Endothelial cell of umbilical vein (primary cell): Measurements from ENCODE around the gene LRSAM1. TPM values are rescaled to one million over a fixed set of nuclear protein-coding genes. Genes with fewer than 3 reads are reported as not detected.

Source experiments
- BruUV-seq: library from RNA; stranded (reverse); fragments of 400-500 nt; replicated peaks from 2 replicates; lab custom pipeline; 2021; lab: Mats Ljungman, UMichigan
- CTCF ChIA-PET: fragments of 300-600, 350-600 bp; sonication (Branson Sonifier 250); formaldehyde crosslinking; loops from one replicate; lab custom pipeline; 2021; ENCODE audit warnings: antibody characterized with exemption, inconsistent platforms; lab: Charles Lee
- POLR2A ChIA-PET: fragments of 300-600, 350-600 bp; sonication (Branson Sonifier 250); formaldehyde crosslinking; loops from one replicate; lab custom pipeline; 2021; ENCODE audit warnings: antibody characterized with exemption, inconsistent platforms; lab: Charles Lee
- DNase-seq: peaks from one replicate; pipeline ENCODE4 v3.0.0-alpha.2; 2011; ENCODE audit warnings: low read depth, low spot score
- FAIRE-seq: peaks from 2 replicates; lab custom pipeline; 2011; peaks lifted over from hg19 to GRCh38; lab: Jason Lieb, UNC
- H2AFZ ChIP-seq: 2 replicates; pipeline ENCODE4 v1.6.0; 2012; ENCODE audit warnings: low read depth, low read length, control low read depth, inconsistent platforms
- H3K27ac ChIP-seq: 2 replicates; pipeline ENCODE4 v1.5.1; 2011; ENCODE audit warnings: low read depth, mild to moderate bottlenecking, control low read depth, low read length, moderate library complexity; ENCODE audit not compliant: insufficient read depth
- H3K27me3 ChIP-seq, 2 experiments: 2 replicates each; pipeline versions ENCODE4 v1.6.0 to v1.6.1; 2011; ENCODE audit warnings: low read length in 2 of 2, mixed read lengths in 1 of 2; ENCODE audit not compliant: control insufficient read depth in 2 of 2, insufficient read depth in 2 of 2
- H3K36me3 ChIP-seq, 2 experiments: 2 replicates in 1 of 2; 3 replicates in 1 of 2; pipeline ENCODE4 v1.5.1; 2011; ENCODE audit warnings: low read length in 2 of 2, mild to moderate bottlenecking in 1 of 2, moderate library complexity in 1 of 2; ENCODE audit not compliant: control insufficient read depth in 2 of 2, insufficient read depth in 2 of 2; ENCODE audit errors: extremely low read depth in 1 of 2
- H3K4me1 ChIP-seq: 3 replicates; pipeline ENCODE4 v1.5.1; 2011; ENCODE audit warnings: mild to moderate bottlenecking, low read length; ENCODE audit not compliant: control insufficient read depth, insufficient read depth; ENCODE audit errors: extremely low read depth
- H3K4me2 ChIP-seq: 2 replicates; pipeline ENCODE4 v1.6.1; 2011; ENCODE audit warnings: low read length, control low read depth, mixed read lengths; ENCODE audit not compliant: insufficient read depth
- H3K4me3 ChIP-seq, 3 experiments: fragments of 200-600 bp in 1 of 3; sonication (generic), shearing (Covaris generic) in 1 of 3; replicated peaks in 1 of 3; 2 replicates each; pipeline ENCODE4 v1.5.1; 2011 to 2016; ENCODE audit warnings: control low read depth in 3 of 3, low read length in 3 of 3, mild to moderate bottlenecking in 2 of 3, inconsistent platforms in 1 of 3, low read depth in 1 of 3, moderate library complexity in 1 of 3; ENCODE audit not compliant: insufficient read depth in 1 of 3
- H3K79me2 ChIP-seq: 2 replicates; pipeline ENCODE4 v1.6.0; 2012; ENCODE audit warnings: low read length, inconsistent platforms; ENCODE audit not compliant: control insufficient read depth, insufficient read depth
- H3K9ac ChIP-seq: replicated peaks from 2 replicates; pipeline ENCODE3; 2011; ENCODE audit warnings: low read length, control low read depth; ENCODE audit not compliant: insufficient read depth; ENCODE audit errors: extremely low read depth
- H3K9me1 ChIP-seq: replicated peaks from 3 replicates; pipeline ENCODE4 v1.6.0; 2011; ENCODE audit warnings: mild to moderate bottlenecking, low read length; ENCODE audit not compliant: control insufficient read depth, insufficient read depth; ENCODE audit errors: extremely low read depth
- H3K9me3 ChIP-seq: replicated peaks from 2 replicates; pipeline ENCODE4 v1.5.1; 2012; ENCODE audit warnings: low read length, inconsistent platforms; ENCODE audit not compliant: control insufficient read depth, insufficient read depth
- H4K20me1 ChIP-seq: replicated peaks from 2 replicates; pipeline ENCODE3; 2011; ENCODE audit warnings: mild to moderate bottlenecking, low read length; ENCODE audit not compliant: control insufficient read depth, insufficient read depth; ENCODE audit errors: extremely low read depth
- EZH2 ChIP-seq: IDR thresholded peaks from 2 replicates; pipeline ENCODE4 v1.6.1; 2012; ENCODE audit warnings: borderline replicate concordance, low read depth, mild to moderate bottlenecking, moderate library complexity, low read length, inconsistent platforms; ENCODE audit not compliant: severe bottlenecking
- FOS ChIP-seq: IDR thresholded peaks from 2 replicates; pipeline ENCODE4 v1.6.1; 2011; ENCODE audit warnings: mild to moderate bottlenecking, low read length, moderate library complexity, borderline replicate concordance; ENCODE audit not compliant: insufficient read depth
- GATA2 ChIP-seq: IDR thresholded peaks from 2 replicates; pipeline ENCODE4 v1.7.0; 2011; ENCODE audit warnings: low read depth, mild to moderate bottlenecking, moderate library complexity, mixed read lengths, low read length; ENCODE audit not compliant: insufficient read length, insufficient read depth
- JUN ChIP-seq: IDR thresholded peaks from 2 replicates; pipeline ENCODE4 v1.6.1; 2011; ENCODE audit warnings: borderline replicate concordance, low read depth; ENCODE audit not compliant: insufficient read length, insufficient read depth
- MYC ChIP-seq: IDR thresholded peaks from one replicate; pipeline ENCODE4 v1.6.1; 2011; ENCODE audit warnings: mild to moderate bottlenecking, low read depth, low read length
- POLR2A ChIP-seq: IDR thresholded peaks from 2 replicates; pipeline ENCODE4 v1.6.1; 2012; ENCODE audit warnings: low read depth, mild to moderate bottlenecking, control low read depth, low read length
- POLR2AphosphoS5 ChIP-seq: IDR thresholded peaks from 2 replicates; pipeline ENCODE4 v1.6.1; 2012; ENCODE audit warnings: low read depth, mild to moderate bottlenecking, control low read depth, low read length, moderate library complexity; ENCODE audit not compliant: insufficient read depth
- dilution Hi-C: fragments of 300-500 bp; cut with MboI; formaldehyde crosslinking; loops from one replicate; pipeline ENCODE4 v1.15.0; 2019; ENCODE audit warnings: low sequenced_read_pairs; ENCODE audit not compliant: extremely low pct_ligation_motif_present
- intact Hi-C: fragments of 100-400 bp; cut with micrococcal nuclease; formaldehyde crosslinking; loops from one replicate; pipeline ENCODE4 v1.10.0; 2022
- polyA plus RNA-seq, 4 experiments: library from polyadenylated mRNA; depleted of rRNA in 3 of 4; stranded (reverse) in 3 of 4; unstranded in 1 of 4; fragments of >200 nt; gene quantifications; 2 replicates each; pipeline versions ENCODE4 v1.2.1 to v1.2.3, GENCODE V29; 2011 to 2012; ENCODE audit warnings: missing spikeins in 1 of 4
- total RNA-seq: library from RNA; stranded (reverse); gene quantifications from 2 replicates; pipeline ENCODE4 v1.2.3, GENCODE V29; 2021
- TF ChIP-seq, protein P1 (sequence below): IDR thresholded peaks from 2 replicates; pipeline ENCODE4 v1.6.1; 2011; ENCODE audit not compliant: insufficient read depth, insufficient read length
- TF ChIP-seq, protein P2 (sequence below), 2 donors: IDR thresholded peaks; 1 replicate in 1 of 2; 2 replicates in 1 of 2; pipeline ENCODE4 v1.5.1; 2011; ENCODE audit warnings: low read length in 2 of 2, mild to moderate bottlenecking in 2 of 2, moderate library complexity in 2 of 2, control low read depth in 1 of 2, inconsistent platforms in 1 of 2, low read depth in 1 of 2; ENCODE audit not compliant: insufficient read depth in 1 of 2; ENCODE audit errors: extremely low read depth in 1 of 2

The LRSAM1 gene
- total and polyA plus RNA-seq, 2 donors (not counting 3 experiments of a cell fraction or from before 2014, with no cell fraction given): 10.8 to 18.9 TPM

DNA sequence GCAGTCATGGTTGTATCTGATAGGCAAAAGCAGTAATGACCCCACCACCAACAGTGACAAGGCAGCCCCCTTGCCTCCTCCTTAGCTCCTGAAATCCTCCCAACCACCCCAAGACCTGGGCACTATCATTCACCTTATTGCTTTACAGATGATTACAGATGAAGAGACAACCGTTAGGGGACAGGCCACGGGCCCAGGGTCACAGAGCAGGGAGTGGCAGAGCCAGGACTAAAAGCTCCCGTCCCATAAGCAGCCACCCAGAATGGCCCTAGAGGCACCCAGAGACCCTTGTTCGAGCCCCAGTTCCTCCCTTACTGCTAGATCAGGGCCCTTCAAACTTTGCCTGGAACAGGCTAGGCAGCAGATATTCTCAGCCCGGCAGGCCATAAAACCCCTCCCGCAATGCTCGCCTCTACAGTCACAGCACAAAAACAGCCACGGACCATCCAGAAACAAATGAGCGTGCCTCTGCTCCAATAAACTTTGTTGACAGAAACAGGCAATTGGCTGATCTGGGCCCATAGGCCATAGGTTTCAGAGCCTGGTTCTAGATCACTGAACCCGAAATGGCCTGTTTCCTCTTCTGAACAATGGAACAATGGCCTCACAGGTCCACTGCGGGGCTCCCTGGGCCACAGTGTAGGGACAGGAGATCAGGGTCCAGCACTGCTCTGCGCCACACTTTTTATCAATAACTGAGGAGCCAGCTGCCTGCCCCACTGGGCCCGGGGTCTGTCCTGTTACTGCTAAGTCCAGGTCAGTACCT lies 67.0 kb downstream of the LRSAM1 start:
- Histone ChIP-seq H4K20me1 (no peaks in the 10 kb centered on the region), H3K4me2 (no peak overlapping the region), H3K27ac (peak overlapping the region; percentile 99), H3K36me3 (peaks cover 16 to 28% of the 10 kb centered on the region in 2 experiments), H3K9ac (peak overlapping the region; percentile 52), H3K4me3 (no peak overlapping the region), H2AFZ (no peak overlapping the region), H3K79me2 (peaks cover 34% of the 10 kb centered on the region), H3K9me3 (no peaks in the 10 kb centered on the region), H3K4me1 (peaks cover 46% of the 10 kb centered on the region), H3K9me1 (no peaks in the 10 kb centered on the region), H3K27me3 (no peaks in the 10 kb centered on the region)
- intact Hi-C loops: loop anchor here (5.0 kb wide), 1 partner anchor 269 kb away; the partner anchor contains the start of gene CDK9
- no peak for TF ChIP-seq GATA2
- no peak for TF ChIP-seq JUN
- no peak for TF ChIP-seq EZH2
- TF ChIP-seq MYC: no peak
- TF ChIP-seq, protein P1, sequence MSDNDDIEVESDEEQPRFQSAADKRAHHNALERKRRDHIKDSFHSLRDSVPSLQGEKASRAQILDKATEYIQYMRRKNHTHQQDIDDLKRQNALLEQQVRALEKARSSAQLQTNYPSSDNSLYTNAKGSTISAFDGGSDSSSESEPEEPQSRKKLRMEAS: no peak
- TF ChIP-seq POLR2AphosphoS5: no peak
- no peak for TF ChIP-seq POLR2A
- TF ChIP-seq, protein P2, sequence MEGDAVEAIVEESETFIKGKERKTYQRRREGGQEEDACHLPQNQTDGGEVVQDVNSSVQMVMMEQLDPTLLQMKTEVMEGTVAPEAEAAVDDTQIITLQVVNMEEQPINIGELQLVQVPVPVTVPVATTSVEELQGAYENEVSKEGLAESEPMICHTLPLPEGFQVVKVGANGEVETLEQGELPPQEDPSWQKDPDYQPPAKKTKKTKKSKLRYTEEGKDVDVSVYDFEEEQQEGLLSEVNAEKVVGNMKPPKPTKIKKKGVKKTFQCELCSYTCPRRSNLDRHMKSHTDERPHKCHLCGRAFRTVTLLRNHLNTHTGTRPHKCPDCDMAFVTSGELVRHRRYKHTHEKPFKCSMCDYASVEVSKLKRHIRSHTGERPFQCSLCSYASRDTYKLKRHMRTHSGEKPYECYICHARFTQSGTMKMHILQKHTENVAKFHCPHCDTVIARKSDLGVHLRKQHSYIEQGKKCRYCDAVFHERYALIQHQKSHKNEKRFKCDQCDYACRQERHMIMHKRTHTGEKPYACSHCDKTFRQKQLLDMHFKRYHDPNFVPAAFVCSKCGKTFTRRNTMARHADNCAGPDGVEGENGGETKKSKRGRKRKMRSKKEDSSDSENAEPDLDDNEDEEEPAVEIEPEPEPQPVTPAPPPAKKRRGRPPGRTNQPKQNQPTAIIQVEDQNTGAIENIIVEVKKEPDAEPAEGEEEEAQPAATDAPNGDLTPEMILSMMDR (IDR thresholded peaks at IDR 0.05; ENCODE audit: extremely low read depth in 1 of 2, insufficient read depth in 1 of 2, low read depth in 1 of 2, low read length in 2 of 2): no peak
- TF ChIP-seq FOS: no peak
- DNase-seq (peak; percentile 59), FAIRE-seq (peak; percentile 91)
- no TSS peak for BruUV-seq
- CTCF ChIA-PET: interaction anchor here (0.7 to 1.9 kb wide), 9 partner anchors 10 to 216 kb away, joined by 3 to 9 read pairs (median 4); partner anchors contain the start of gene TOR2A
- dilution Hi-C loops: no loop called here
- POLR2A ChIA-PET: interaction anchor here (0.7 to 1.4 kb wide), 4 partner anchors 13 to 61 kb away, joined by 3 to 6 read pairs (median 4); no protein-coding TSS in a partner anchor
